ENCODE data around the gene ZNF423.

Gene ZNF423

GRCh38 chr16:49619811-49620157, 236.1 kb downstream of the ZNF423 start:
- no peak for DNase-seq
- H3K4me1 Mint-ChIP-seq: no peaks in the 10 kb centered on the region
- H3K27me3 Mint-ChIP-seq: no peaks in the 10 kb centered on the region
- no peak for ATAC-seq
- H3K36me3 Mint-ChIP-seq (ENCODE audit: low read depth): no peaks in the 10 kb centered on the region
- no peaks in the 10 kb centered on the region for H3K9me3 Mint-ChIP-seq
- no peak overlapping the region for H3K4me3 Mint-ChIP-seq
- no peak overlapping the region for H3K27ac Mint-ChIP-seq

- no peak overlapping the region for H3K27ac Mint-ChIP-seq
- DNase-seq: no peak
- H3K4me1 Mint-ChIP-seq: no peaks in the 10 kb centered on the region
- H3K36me3 Mint-ChIP-seq (ENCODE audit: low read depth): no peaks in the 10 kb centered on the region
- no peak overlapping the region for H3K4me3 Mint-ChIP-seq
- no peaks in the 10 kb centered on the region for H3K27me3 Mint-ChIP-seq
- H3K9me3 Mint-ChIP-seq: no peaks in the 10 kb centered on the region
- ATAC-seq: no peak
Measured at GRCh38 chr16:49618955-49619354, 237.0 kb downstream of the ZNF423 start.

DNA sequence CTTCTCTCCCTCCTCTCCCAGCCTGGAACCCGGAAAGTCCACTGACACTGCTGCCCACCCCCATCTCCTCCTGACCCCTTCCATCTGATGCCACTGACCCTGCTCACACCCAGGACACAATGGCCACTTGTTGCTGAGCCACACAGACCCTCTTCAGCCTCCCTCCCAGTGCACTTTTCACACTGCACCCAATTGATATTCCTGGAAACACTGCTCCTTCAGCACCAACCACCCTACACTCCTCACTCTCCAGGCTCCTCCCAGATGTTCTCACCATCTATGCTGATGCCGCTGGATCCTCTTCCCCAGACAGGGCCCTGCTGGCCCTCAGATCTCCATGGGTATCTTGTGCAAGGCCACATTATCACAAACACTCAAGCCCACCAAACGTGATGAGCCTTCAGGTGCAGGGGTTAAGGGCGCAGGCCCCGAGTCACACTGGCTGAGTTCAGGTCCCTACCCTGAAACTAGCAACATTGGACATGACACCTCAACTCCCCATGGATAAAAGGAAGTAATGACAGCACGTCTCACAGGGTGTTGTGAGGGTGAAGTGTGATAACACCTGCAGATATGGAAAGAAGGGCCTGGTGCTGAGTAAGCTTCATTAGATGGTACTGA, 238.1 kb downstream of the ZNF423 start:
- ATAC-seq: no peak
- no peaks in the 10 kb centered on the region for H3K4me1 Mint-ChIP-seq
- H3K27ac Mint-ChIP-seq: no peak overlapping the region
- no peaks in the 10 kb centered on the region for H3K9me3 Mint-ChIP-seq
- no peak overlapping the region for H3K4me3 Mint-ChIP-seq
- H3K36me3 Mint-ChIP-seq (ENCODE audit: low read depth): no peaks in the 10 kb centered on the region
- DNase-seq: no peak
- H3K27me3 Mint-ChIP-seq: no peaks in the 10 kb centered on the region

DNA sequence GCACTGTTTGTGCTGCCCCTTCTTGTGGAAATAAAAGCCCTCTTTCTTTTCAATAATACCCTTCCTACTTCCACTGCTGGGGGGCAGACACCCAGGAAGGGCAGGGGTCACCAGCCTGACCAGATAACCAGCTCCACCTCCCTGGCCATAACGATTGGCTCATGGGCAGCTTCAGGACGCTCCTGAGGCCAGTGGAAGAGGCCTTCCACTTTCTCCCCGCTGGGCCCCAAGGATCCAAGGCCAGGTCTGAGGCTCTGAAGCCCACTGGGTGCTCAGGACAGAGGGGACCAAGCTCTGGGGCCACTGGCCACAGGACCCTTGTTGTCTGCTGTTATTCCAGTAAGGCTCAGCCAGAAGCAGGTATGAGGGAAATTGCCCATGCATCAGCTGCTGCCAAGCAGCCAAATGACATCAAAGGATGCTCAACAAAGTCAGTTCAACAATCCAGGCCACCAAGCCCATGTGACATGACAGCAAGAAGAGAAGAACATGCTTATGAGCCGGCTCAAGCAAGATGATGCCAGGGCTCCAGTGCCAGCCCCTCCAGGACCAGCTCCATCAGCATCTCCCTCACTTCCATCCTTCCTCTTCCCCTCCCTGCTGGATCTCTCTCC, 238.8 kb downstream of the ZNF423 start:
- no peaks in the 10 kb centered on the region for H3K4me1 Mint-ChIP-seq
- no peaks in the 10 kb centered on the region for H3K9me3 Mint-ChIP-seq
- no peak overlapping the region for H3K4me3 Mint-ChIP-seq
- no peaks in the 10 kb centered on the region for H3K36me3 Mint-ChIP-seq (ENCODE audit: low read depth)
- H3K27ac Mint-ChIP-seq: no peak overlapping the region
- DNase-seq (no peak), ATAC-seq (no peak)
- H3K27me3 Mint-ChIP-seq: no peaks in the 10 kb centered on the region

- H3K27me3 Mint-ChIP-seq: peaks cover 4% of the 10 kb centered on the region
- H3K36me3 Mint-ChIP-seq (ENCODE audit: low read depth): no peaks in the 10 kb centered on the region
- H3K4me3 Mint-ChIP-seq: no peak overlapping the region
- H3K4me1 Mint-ChIP-seq: no peaks in the 10 kb centered on the region
- no peak overlapping the region for H3K27ac Mint-ChIP-seq
- H3K9me3 Mint-ChIP-seq: no peaks in the 10 kb centered on the region
- ATAC-seq (no peak), DNase-seq (no peak)
Measured at GRCh38 chr16:49615576-49615975, 240.3 kb downstream of the ZNF423 start.

DNA sequence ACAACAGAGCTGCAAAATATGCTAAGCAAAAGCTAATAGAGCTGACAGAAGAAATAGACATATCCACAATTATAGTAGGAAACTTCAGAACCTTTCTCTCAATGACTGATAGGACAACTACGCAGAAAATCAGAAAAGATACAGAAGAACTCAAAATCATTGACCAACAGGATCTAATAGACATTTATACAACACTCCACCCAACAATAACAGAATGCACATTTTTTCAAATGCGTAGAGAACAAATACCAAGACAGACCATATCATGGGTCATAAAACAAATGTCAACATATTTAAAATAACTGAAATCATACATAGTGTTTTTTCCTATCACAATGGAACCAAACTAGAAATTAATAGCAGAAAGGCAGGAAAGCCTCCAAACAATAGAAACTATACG, 244.9 kb downstream of the ZNF423 start:
- no peak overlapping the region for H3K4me3 Mint-ChIP-seq
- H3K9me3 Mint-ChIP-seq: no peaks in the 10 kb centered on the region
- no peak for ATAC-seq
- no peak overlapping the region for H3K27ac Mint-ChIP-seq
- peaks cover 8% of the 10 kb centered on the region for H3K27me3 Mint-ChIP-seq
- DNase-seq: no peak
- no peaks in the 10 kb centered on the region for H3K36me3 Mint-ChIP-seq (ENCODE audit: low read depth)
- no peaks in the 10 kb centered on the region for H3K4me1 Mint-ChIP-seq

GRCh38 chr16:49608779-49609178, 247.1 kb downstream of the ZNF423 start:
- Mint-ChIP-seq H3K4me3 (no peak overlapping the region), H3K27me3 (peaks cover 8% of the 10 kb centered on the region), H3K36me3 (ENCODE audit: low read depth) (no peaks in the 10 kb centered on the region), H3K27ac (no peak overlapping the region), H3K4me1 (no peaks in the 10 kb centered on the region), H3K9me3 (no peaks in the 10 kb centered on the region)
- no peak for ATAC-seq
- DNase-seq: no peak

DNA sequence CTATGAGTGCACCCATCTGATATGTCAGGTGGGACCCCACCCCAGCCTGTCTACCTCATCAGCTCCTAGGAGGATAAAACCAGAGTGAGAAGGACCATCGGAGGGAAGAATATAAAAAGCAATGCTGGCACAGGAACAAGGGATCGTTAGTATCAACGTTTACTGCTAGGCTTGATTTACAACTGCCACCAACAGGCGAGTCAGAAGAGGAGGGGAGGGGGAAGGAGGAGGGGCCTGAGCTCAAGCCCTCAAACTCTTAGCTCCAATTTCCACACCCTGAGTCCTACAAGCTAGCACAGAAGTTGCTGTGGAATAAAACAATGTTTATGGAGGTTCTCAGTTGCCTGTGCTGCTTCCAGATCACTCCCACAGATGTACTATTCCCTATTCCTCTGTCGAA, 247.8 kb downstream of the ZNF423 start:
- H3K27me3 Mint-ChIP-seq: peaks cover 8% of the 10 kb centered on the region
- no peak for ATAC-seq
- no peak overlapping the region for H3K27ac Mint-ChIP-seq
- no peak for DNase-seq
- H3K4me3 Mint-ChIP-seq: no peak overlapping the region
- H3K36me3 Mint-ChIP-seq (ENCODE audit: low read depth): no peaks in the 10 kb centered on the region
- H3K4me1 Mint-ChIP-seq: no peaks in the 10 kb centered on the region
- no peaks in the 10 kb centered on the region for H3K9me3 Mint-ChIP-seq

- Mint-ChIP-seq H3K36me3 (ENCODE audit: low read depth) (no peaks in the 10 kb centered on the region), H3K27ac (no peak overlapping the region), H3K27me3 (peaks cover 4% of the 10 kb centered on the region), H3K4me1 (no peaks in the 10 kb centered on the region), H3K4me3 (no peak overlapping the region), H3K9me3 (no peaks in the 10 kb centered on the region)
- no peak for DNase-seq
- ATAC-seq: no peak
Measured at GRCh38 chr16:49605536-49606254, 250.2 kb downstream of the ZNF423 start.

DNA sequence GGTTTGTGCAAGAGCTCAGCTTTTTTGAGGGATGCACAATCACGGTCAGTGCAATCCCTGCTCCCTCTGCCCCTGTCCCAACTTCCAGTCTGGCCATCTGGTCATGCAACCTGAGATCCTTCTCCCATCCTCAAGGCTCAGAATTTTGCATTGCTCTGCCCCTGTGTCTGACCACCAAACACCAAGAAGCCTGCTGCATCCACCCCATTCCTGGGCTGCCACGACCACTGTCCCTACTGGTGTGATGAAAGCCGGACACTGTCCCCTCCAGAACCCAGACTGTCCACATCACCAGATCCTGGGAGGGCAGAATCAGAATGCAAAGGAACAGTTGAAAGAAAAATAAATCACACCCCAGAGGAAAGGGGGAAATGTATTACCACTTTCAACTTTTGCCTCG, 251.3 kb downstream of the ZNF423 start:
- Mint-ChIP-seq H3K27me3 (peaks cover 4% of the 10 kb centered on the region), H3K4me3 (no peak overlapping the region), H3K27ac (no peak overlapping the region), H3K4me1 (no peaks in the 10 kb centered on the region), H3K36me3 (ENCODE audit: low read depth) (no peaks in the 10 kb centered on the region), H3K9me3 (no peaks in the 10 kb centered on the region)
- ATAC-seq (no peak), DNase-seq (no peak)

DNA sequence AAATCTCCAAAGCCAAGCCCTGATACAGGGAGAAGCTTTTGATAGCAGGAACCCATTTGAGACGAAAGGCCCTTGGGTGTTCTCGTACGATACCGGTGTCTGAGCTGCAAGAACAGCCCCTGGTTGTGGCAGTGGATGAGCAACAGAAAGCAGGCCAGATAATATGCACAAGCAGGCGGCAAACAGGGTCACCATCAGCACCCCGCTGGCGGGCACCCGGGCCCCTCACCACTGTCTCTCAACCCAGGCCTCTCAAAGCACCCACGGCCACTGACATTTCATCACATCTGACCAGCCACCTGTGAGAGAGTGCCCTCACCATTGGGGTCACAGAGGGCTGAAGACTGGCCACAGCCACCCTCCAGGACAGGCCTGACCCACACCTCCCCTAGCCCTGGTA, 252.0 kb downstream of the ZNF423 start:
- H3K9me3 Mint-ChIP-seq: no peaks in the 10 kb centered on the region

GRCh38 chr16:49602976-49603310, 253.0 kb downstream of the ZNF423 start:
- no peaks in the 10 kb centered on the region for H3K36me3 Mint-ChIP-seq (ENCODE audit: low read depth)
- H3K27ac Mint-ChIP-seq: no peak overlapping the region
- ATAC-seq: no peak
- H3K4me1 Mint-ChIP-seq: no peaks in the 10 kb centered on the region
- no peak overlapping the region for H3K4me3 Mint-ChIP-seq
- no peaks in the 10 kb centered on the region for H3K27me3 Mint-ChIP-seq
- DNase-seq: no peak
- no peaks in the 10 kb centered on the region for H3K9me3 Mint-ChIP-seq

More for the DNA sequence above, 252.0 kb downstream of the ZNF423 start:
- DNase-seq (no peak), ATAC-seq (no peak)
- no peak overlapping the region for H3K4me3 Mint-ChIP-seq
- H3K36me3 Mint-ChIP-seq (ENCODE audit: low read depth): no peaks in the 10 kb centered on the region
- no peaks in the 10 kb centered on the region for H3K4me1 Mint-ChIP-seq
- no peaks in the 10 kb centered on the region for H3K27me3 Mint-ChIP-seq
- no peak overlapping the region for H3K27ac Mint-ChIP-seq

- DNase-seq: no peak
- H3K27me3 Mint-ChIP-seq: no peaks in the 10 kb centered on the region
- no peaks in the 10 kb centered on the region for H3K36me3 Mint-ChIP-seq (ENCODE audit: low read depth)
- ATAC-seq: no peak
- no peak overlapping the region for H3K27ac Mint-ChIP-seq
- H3K4me1 Mint-ChIP-seq: no peaks in the 10 kb centered on the region
- H3K4me3 Mint-ChIP-seq: no peak overlapping the region
- H3K9me3 Mint-ChIP-seq: no peaks in the 10 kb centered on the region
Measured at GRCh38 chr16:49602201-49602975, 253.5 kb downstream of the ZNF423 start.

GRCh38 chr16:49601576-49601975, 254.3 kb downstream of the ZNF423 start:
- ATAC-seq (no peak), DNase-seq (no peak)
- H3K4me3 Mint-ChIP-seq: no peak overlapping the region
- no peaks in the 10 kb centered on the region for H3K4me1 Mint-ChIP-seq
- no peaks in the 10 kb centered on the region for H3K9me3 Mint-ChIP-seq
- H3K27ac Mint-ChIP-seq: no peak overlapping the region
- H3K36me3 Mint-ChIP-seq (ENCODE audit: low read depth): no peaks in the 10 kb centered on the region
- no peaks in the 10 kb centered on the region for H3K27me3 Mint-ChIP-seq

GRCh38 chr16:49600976-49601375, 254.9 kb downstream of the ZNF423 start:
- Mint-ChIP-seq H3K4me1 (no peaks in the 10 kb centered on the region), H3K9me3 (no peaks in the 10 kb centered on the region), H3K27ac (no peak overlapping the region), H3K4me3 (no peak overlapping the region), H3K36me3 (ENCODE audit: low read depth) (no peaks in the 10 kb centered on the region), H3K27me3 (no peaks in the 10 kb centered on the region)
- DNase-seq (no peak), ATAC-seq (no peak)

Data from activated naive CD8-positive, alpha-beta T cell treated with anti-CD3 and anti-CD28 coated beads, Interleukin-2, amount 50 U/mL, for 24 hours (primary cell).